MCF 10A (cell line): Measurements from ENCODE around the gene BUD23. TPM values are rescaled to one million over a fixed set of nuclear protein-coding genes. Genes with fewer than 3 reads are reported as not detected.

ENCODE experiments used
- BruUV-seq: library from RNA; stranded (reverse); fragments of 400-500 nt; replicated peaks from 2 replicates; lab custom pipeline; 2021; lab: Mats Ljungman, UMichigan
- CTCF ChIA-PET: fragments of 300-600 bp; sonication (Branson Sonifier 250); formaldehyde crosslinking; extraction: SDS; loops from one replicate; lab custom pipeline; 2021; ENCODE audit warnings: antibody characterized with exemption, inconsistent platforms; lab: Yijun Ruan, JAX
- POLR2A ChIA-PET: fragments of 300-600, 350-650 bp; sonication (Branson Sonifier 250); formaldehyde crosslinking; extraction: SDS; loops from one replicate; lab custom pipeline; 2020; ENCODE audit warnings: antibody characterized with exemption, inconsistent platforms; lab: Yijun Ruan, JAX
- DNase-seq: peaks from one replicate; pipeline ENCODE4 v3.0.0-alpha.2; 2018; ENCODE audit not compliant: unreplicated experiment
- H3K27ac Mint-ChIP-seq: one replicate; pipeline ENCODE4 v1.8.0; 2022; ENCODE audit warnings: mild to moderate bottlenecking, low read depth, mixed read lengths; ENCODE audit not compliant: unreplicated experiment
- H3K27me3 Mint-ChIP-seq: one replicate; pipeline ENCODE4 v1.8.0; 2022; ENCODE audit warnings: mixed read lengths; ENCODE audit not compliant: insufficient read depth, unreplicated experiment
- H3K36me3 Mint-ChIP-seq: one replicate; pipeline ENCODE4 v1.8.0; 2022; ENCODE audit warnings: mild to moderate bottlenecking, moderate library complexity, mixed read lengths; ENCODE audit not compliant: insufficient read depth, unreplicated experiment
- H3K4me1 Mint-ChIP-seq: one replicate; pipeline ENCODE4 v1.8.0; 2022; ENCODE audit warnings: mixed read lengths; ENCODE audit not compliant: insufficient read depth, unreplicated experiment
- H3K4me3 Mint-ChIP-seq: one replicate; pipeline ENCODE4 v1.8.0; 2022; ENCODE audit warnings: mild to moderate bottlenecking, moderate library complexity, mixed read lengths; ENCODE audit not compliant: unreplicated experiment
- H3K9me3 Mint-ChIP-seq: one replicate; pipeline ENCODE4 v1.8.0; 2022; ENCODE audit warnings: mixed read lengths; ENCODE audit not compliant: unreplicated experiment
- CTCF ChIP-seq: fragments of 200-600 bp; IDR thresholded peaks from one replicate; pipeline ENCODE4 v1.8.0; 2022; ENCODE audit warnings: antibody characterized with exemption, mild to moderate bottlenecking; ENCODE audit not compliant: unreplicated experiment
- intact Hi-C: fragments of 100-400 bp; cut with micrococcal nuclease; formaldehyde crosslinking; loops from 2 replicates; pipeline ENCODE4 v1.14.1; 2022
- total RNA-seq: library from RNA; stranded (reverse); gene quantifications from 2 replicates; pipeline ENCODE4 v1.2.3, GENCODE V29; 2022

BUD23 gene
- total RNA-seq, 1 experiment from 2014 or later: 81.9 TPM

GRCh38 chr7:73682745-73683055, 697 bp upstream of the BUD23 start:
- Mint-ChIP-seq H3K9me3 (no peaks in the 10 kb centered on the region), H3K4me3 (peak overlapping the region; percentile 94), H3K36me3 (peaks cover 27% of the 10 kb centered on the region), H3K27me3 (no peaks in the 10 kb centered on the region), H3K4me1 (peaks cover 18% of the 10 kb centered on the region), H3K27ac (peak overlapping the region; percentile 97)
- no peak for TF ChIP-seq CTCF
- no peak for DNase-seq
- ChIA-PET POLR2A (interaction anchor here (0.7 kb wide), 1 partner anchor 18 kb away, joined by 3 read pairs; no protein-coding TSS in a partner anchor), CTCF (interaction anchor here (1.2 kb wide), 1 partner anchor 10 kb away, joined by 3 read pairs; no protein-coding TSS in a partner anchor)
- BruUV-seq: no TSS peak
- intact Hi-C loops: loop anchor here (1.0 to 2.0 kb wide), 3 partner anchors 36 to 69 kb away; partner anchors contain the start of genes MLXIPL and STX1A

GRCh38 chr7:73683788-73684693, 644 bp downstream of the BUD23 start:
- H3K36me3 Mint-ChIP-seq: peaks cover 28% of the 10 kb centered on the region
- intact Hi-C loops: loop anchor here (1.0 to 2.0 kb wide), 3 partner anchors 35 to 71 kb away; partner anchors contain the start of genes MLXIPL and STX1A
- H3K27me3 Mint-ChIP-seq: no peaks in the 10 kb centered on the region
- ChIA-PET POLR2A (interaction anchor here (0.6 to 1.5 kb wide), 9 partner anchors 15 to 491 kb away, joined by 3 to 4 read pairs (median 3); partner anchors contain the start of gene STX1A), CTCF (interaction anchor here (0.6 to 2.3 kb wide), 5 partner anchors 16 to 53 kb away, joined by 3 to 6 read pairs (median 3); no protein-coding TSS in a partner anchor)
- H3K4me1 Mint-ChIP-seq: peaks cover 18% of the 10 kb centered on the region
- peak overlapping the region; percentile 97 for H3K27ac Mint-ChIP-seq
- BruUV-seq: TSS peak; percentile 83
- peak overlapping the region; percentile 94 for H3K4me3 Mint-ChIP-seq
- DNase-seq: no peak
- no peaks in the 10 kb centered on the region for H3K9me3 Mint-ChIP-seq
- no peak for TF ChIP-seq CTCF

- no peak for DNase-seq
- Mint-ChIP-seq H3K27ac (no peak overlapping the region), H3K4me1 (peaks cover 18% of the 10 kb centered on the region), H3K9me3 (no peaks in the 10 kb centered on the region), H3K4me3 (no peak overlapping the region), H3K27me3 (no peaks in the 10 kb centered on the region), H3K36me3 (peaks cover 41% of the 10 kb centered on the region)
- ChIA-PET CTCF (interaction anchor here (2.3 kb wide), 1 partner anchor 15 kb away, joined by 6 read pairs; no protein-coding TSS in a partner anchor), POLR2A (interaction anchor here (0.6 kb wide), 1 partner anchor 30 kb away, joined by 3 read pairs; no protein-coding TSS in a partner anchor)
- intact Hi-C loops: no loop called here
- no TSS peak for BruUV-seq
- TF ChIP-seq CTCF: no peak
These were observed 1.9 kb downstream of the BUD23 start for GRCh38 chr7:73685311-73685710.

GRCh38 chr7:73688288-73688687, 4.9 kb downstream of the BUD23 start:
- Mint-ChIP-seq H3K36me3 (peaks cover 69% of the 10 kb centered on the region), H3K27me3 (no peaks in the 10 kb centered on the region), H3K4me1 (peaks cover 4% of the 10 kb centered on the region), H3K4me3 (no peak overlapping the region), H3K9me3 (no peaks in the 10 kb centered on the region), H3K27ac (no peak overlapping the region)
- BruUV-seq: no TSS peak
- ChIA-PET CTCF (interaction anchor here (0.6 to 0.9 kb wide), 2 partner anchors 37 to 112 kb away, joined by 3 to 4 read pairs; no protein-coding TSS in a partner anchor), POLR2A (no interaction called here)
- no peak for TF ChIP-seq CTCF
- no peak for DNase-seq
- intact Hi-C loops: no loop called here
